T1000 (cell line): ENCODE data around the gene ALK.
A peak's percentile ranks its signal among the peaks of the same experiment; 100 is the strongest.

Source experiments
- DNase-seq: peaks from one replicate; lab custom pipeline; 2025; ENCODE audit warnings: mixed read lengths; lab: John Stamatoyannopoulos, UW

ALK gene

GRCh38 chr2:29576231-29576630 is 345.2 kb downstream of the ALK start:
- no peak for DNase-seq

GRCh38 chr2:29575370-29575890 is 346.0 kb downstream of the ALK start:
- no peak for DNase-seq

- DNase-seq, result no peak
Measured at GRCh38 chr2:29573612-29574011, 347.8 kb downstream of the ALK start.

- DNase-seq, result no peak
Measured at GRCh38 chr2:29573147-29573546, 348.2 kb downstream of the ALK start.

DNA sequence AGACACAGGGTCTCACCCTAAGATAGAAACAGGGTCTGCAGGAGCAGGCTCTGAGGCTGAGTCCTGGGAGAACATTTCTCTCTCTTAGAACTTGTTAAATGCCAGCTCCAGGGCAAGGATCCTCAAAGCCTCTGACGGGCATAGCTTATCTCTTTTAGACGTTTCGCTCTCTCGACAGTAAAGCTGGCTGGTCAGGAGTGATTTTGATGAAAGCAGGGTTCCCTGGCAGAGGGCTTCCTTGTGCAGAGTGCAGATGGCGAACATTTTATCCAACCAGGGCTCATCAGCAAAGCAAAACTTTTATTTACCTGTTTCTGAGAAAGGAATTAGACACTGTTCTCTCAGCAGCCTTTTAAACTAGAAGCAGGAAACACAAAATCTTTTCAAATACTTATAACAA is 350.8 kb downstream of the ALK start:
- DNase-seq, result no peak

- no peak for DNase-seq
Measured at GRCh38 chr2:29567906-29568520, 353.4 kb downstream of the ALK start.

DNA sequence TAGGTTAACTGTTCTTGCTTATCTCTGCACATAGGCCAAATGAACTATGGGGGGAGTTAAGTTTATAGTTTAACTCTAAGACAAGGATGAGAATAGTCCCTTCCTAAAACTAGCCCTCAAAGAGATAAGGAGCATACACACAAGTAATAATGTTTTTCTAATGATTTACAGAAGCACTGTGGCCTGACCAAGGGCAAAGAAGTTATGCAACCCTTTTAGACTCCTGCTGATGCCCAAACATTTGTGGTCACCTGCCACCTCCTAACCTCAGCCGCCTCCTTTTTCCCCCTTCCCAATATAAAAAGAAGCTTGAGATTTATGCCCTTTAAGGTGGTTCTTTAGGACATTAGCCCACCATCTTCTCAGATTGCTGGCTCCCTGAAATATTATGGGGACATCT is 357.7 kb downstream of the ALK start:
- no peak for DNase-seq

DNA sequence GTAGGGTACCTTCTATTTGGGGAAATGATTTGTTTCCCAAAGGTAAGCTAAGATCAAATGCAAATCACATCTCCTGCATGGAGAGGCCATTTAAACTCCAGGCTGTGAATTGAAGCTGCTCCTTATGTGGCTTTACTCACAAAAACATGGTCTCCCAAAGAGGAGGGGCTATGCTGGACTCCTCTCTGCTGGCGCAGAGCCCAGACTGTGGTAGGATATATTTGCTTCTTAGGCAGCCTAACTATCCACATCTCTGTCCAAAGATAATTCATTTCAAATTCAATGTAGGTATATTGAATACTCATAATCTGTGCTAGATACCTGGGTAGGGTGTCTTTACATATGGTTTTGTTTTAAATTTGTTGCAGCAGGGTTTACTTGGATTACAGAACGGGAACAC is 358.5 kb downstream of the ALK start:
- no peak for DNase-seq

GRCh38 chr2:29562319-29562718 is 359.1 kb downstream of the ALK start:
- DNase-seq, result no peak

- DNase-seq, result no peak
Measured at GRCh38 chr2:29561628-29562027, 359.8 kb downstream of the ALK start.

GRCh38 chr2:29561181-29561580 is 360.2 kb downstream of the ALK start:
- no peak for DNase-seq

DNA sequence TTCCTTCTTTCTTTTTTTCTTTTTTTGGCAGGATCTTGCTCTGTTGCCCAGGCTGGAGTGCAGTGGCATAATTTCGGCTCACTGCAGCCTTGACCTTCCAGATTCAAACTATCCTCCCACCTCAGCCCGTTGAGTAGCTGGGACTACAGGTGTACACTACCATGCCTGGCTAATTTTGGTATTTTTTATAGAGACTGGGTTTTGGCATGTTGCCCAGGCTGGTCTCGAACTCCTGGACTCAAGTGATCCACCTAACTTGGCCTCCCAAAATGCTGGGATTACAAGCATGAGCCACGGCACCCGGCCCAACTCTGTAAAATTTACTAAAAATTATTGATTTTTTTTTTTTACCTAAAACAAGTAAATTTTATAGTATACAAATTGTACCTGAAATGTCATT is 360.8 kb downstream of the ALK start:
- DNase-seq, result no peak

GRCh38 chr2:29560030-29560429 is 361.4 kb downstream of the ALK start:
- no peak for DNase-seq

DNA sequence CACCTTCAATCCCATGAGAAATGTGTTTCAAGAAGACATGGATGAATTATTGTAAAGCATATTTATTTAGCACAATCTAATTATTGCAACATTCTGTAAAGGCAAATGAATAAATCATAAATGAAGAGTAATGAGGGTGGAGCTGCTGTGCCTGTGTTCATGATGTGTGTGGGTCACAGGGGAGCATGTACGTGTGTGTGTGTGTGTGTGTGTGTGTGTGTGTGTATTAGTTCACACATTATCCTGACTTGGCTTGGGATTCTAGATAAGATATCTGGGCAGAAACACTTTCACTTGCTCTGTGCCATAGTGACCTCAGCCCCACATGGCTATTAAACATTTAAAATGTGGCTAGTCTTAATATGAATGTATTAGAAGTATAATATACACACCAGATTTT is 361.8 kb downstream of the ALK start:
- no peak for DNase-seq

- no peak for DNase-seq
Measured at GRCh38 chr2:29558097-29558496, 363.3 kb downstream of the ALK start.

- no peak for DNase-seq
Measured at GRCh38 chr2:29557268-29557667, 364.1 kb downstream of the ALK start.

DNA sequence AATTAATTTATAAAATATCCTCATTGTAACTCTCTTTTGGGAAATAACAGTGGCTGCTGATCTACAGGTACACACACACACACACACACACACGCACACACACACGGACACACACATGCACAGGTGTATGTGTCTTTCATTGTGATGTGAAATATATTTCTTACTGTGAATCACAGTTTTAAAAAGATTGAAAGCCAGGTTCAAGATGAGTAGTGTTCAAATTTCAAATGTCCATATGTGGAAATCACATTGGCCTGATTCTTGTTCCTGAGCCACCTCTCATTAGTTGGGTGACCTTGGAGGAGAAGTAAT is 372.4 kb downstream of the ALK start:
- DNase-seq, result no peak

GRCh38 chr2:29544917-29545316 is 376.5 kb downstream of the ALK start:
- DNase-seq, result no peak

- DNase-seq, result no peak
Measured at GRCh38 chr2:29544031-29544430, 377.4 kb downstream of the ALK start.

DNA sequence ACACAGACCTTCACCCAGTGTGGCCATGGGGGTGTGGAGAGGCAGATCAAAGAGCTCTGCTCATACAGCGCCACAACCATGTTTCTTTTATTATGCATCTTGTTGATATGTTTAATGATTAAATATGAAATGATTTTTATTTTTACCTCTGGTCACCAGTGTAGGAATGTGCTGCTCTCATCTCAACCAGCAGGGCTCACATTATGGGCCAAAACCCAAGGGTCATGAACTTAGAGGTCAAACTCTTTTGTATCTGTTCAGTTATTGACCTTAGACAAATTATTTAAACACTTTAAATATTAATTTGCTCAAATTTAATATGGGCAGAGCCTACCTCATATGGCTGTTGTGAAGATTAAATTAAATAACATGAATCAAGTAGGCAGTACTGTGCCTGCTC is 386.2 kb downstream of the ALK start:
- no peak for DNase-seq

GRCh38 chr2:29532436-29532835 is 388.9 kb downstream of the ALK start:
- DNase-seq, result no peak

DNA sequence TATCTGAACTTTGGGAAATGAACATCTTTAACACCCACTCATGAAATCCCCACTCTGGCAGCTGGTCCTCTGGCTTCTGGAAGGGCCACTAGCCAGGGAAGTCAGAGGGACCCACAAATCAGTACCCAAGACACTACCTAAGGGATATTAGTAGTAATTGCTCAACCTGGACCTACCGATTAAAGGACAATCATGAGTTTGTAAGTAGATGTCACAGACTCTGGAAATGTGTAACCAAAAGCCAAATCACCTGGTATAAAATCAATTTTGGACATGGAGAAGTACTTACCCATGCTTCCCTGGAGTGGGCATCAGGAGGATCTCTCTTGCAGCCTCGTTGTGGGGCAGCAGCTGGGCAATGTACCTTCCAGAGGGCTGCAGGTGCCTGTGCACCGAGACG is 389.8 kb downstream of the ALK start:
- DNase-seq, result no peak

- DNase-seq, result no peak
Measured at GRCh38 chr2:29530281-29530680, 391.1 kb downstream of the ALK start.

DNA sequence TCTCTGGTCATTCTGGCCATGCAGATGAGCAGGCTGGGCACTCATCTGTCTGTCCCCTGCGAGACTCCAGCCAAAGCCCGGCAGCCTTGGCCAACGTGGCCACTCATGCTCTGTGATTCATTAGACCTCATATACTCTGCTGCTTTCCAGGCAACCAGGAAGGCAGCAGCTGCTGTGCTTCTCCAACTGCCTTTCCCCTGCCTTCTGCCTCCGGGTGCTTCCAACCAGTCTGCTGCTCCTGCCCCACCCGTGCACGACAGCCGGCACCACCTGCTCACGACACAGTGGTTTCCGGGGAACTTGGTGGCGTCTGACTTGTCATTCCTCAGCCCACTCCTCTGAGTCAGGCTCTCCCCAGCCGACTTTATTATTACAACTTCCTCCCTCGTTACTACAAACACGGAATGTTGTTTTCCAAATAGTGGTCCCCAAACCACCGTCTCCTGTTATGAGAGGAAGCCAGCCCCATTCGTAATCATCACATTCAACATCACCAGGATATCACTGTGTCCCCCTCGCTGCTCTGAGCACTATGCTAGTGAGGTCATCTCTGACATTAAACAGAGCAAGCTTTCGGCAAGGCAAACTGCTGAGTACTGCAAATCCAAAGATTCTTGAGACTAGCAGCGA is 392.4 kb downstream of the ALK start:
- DNase-seq, result peak; percentile 40
